Sigmoid colon (tissue), 7 donors: ENCODE data around the gene GALNT7. TPM values are rescaled to one million over a fixed set of nuclear protein-coding genes. Genes with fewer than 3 reads are reported as not detected.
"Not testable (repeated sequence)": the region's sequence is repeated elsewhere in the genome, so short reads cannot be mapped to it uniquely, and the experiment has no call there.

ENCODE experiments used
- DNase-seq: peaks from one replicate; pipeline ENCODE4 v3.0.0-alpha.2; 2019
- H3K27ac ChIP-seq, 4 donors: fragments of 200-600 bp; sonication (generic); one replicate each; pipeline ENCODE4 v1.5.1; 2016 to 2019; ENCODE audit warnings: mild to moderate bottlenecking in 1 of 4
- H3K27me3 ChIP-seq, 3 donors: fragments of 200-600 bp; sonication (generic); one replicate each; pipeline ENCODE4 v1.5.1; 2019; ENCODE audit warnings: mild to moderate bottlenecking in 1 of 3
- H3K36me3 ChIP-seq, 4 donors: fragments of 200-600 bp; sonication (generic); one replicate each; pipeline ENCODE4 v1.5.1; 2016 to 2019
- H3K4me1 ChIP-seq, 4 donors: fragments of 200-600 bp; sonication (generic); one replicate each; pipeline ENCODE4 v1.5.1; 2017 to 2019
- H3K4me3 ChIP-seq, 4 donors: fragments of 200-600 bp; sonication (generic); one replicate each; pipeline ENCODE4 v1.5.1; 2017 to 2019; ENCODE audit warnings: mild to moderate bottlenecking in 2 of 4, moderate library complexity in 1 of 4
- H3K9me3 ChIP-seq, 4 donors: fragments of 200-600 bp in 3 of 4; sonication (generic) in 3 of 4; one replicate each; pipeline versions ENCODE4 v1.5.1 to v1.6.1; 2013 to 2019
- EP300 ChIP-seq, 4 donors: sonication (generic); formaldehyde crosslinking; IDR thresholded peaks; one replicate each; pipeline ENCODE4 v1.6.1; 2017; ENCODE audit warnings: antibody characterized with exemption in 4 of 4
- POLR2A ChIP-seq, 2 donors: fragments of 450-650 bp; IDR thresholded peaks; one replicate each; pipeline ENCODE4 v1.6.1; 2016; ENCODE audit warnings: antibody characterized with exemption in 2 of 2, mild to moderate bottlenecking in 2 of 2, moderate library complexity in 2 of 2
- POLR2AphosphoS5 ChIP-seq, 4 donors: sonication (generic); formaldehyde crosslinking; IDR thresholded peaks; one replicate each; pipeline ENCODE4 v1.6.1; 2017; ENCODE audit warnings: antibody characterized with exemption in 4 of 4
- WGBS, 2 donors: extraction: QIAGEN DNeasy Blood & Tissue Kit; methylation state at CpG; one replicate each; pipeline ENCODE4 v1.1.7; 2013; 5-methylcytosine and 5-hydroxymethylcytosine counted together
- intact Hi-C: fragments of 100-400 bp; cut with DNase I; formaldehyde crosslinking; loops from one replicate; pipeline ENCODE4 v1.15.1; 2023
- polyA plus RNA-seq, 3 donors: library from polyadenylated mRNA; stranded (reverse); fragments of 200-250 nt; gene quantifications; one replicate each; pipeline ENCODE4 v1.2.3, GENCODE V29; 2013
- total RNA-seq, 4 donors: library from RNA; depleted of rRNA; stranded (reverse); fragments of >200 nt; gene quantifications; one replicate each; pipeline ENCODE4 v1.1.0, GENCODE V29; 2016
- TF ChIP-seq, protein P1 (sequence below), 4 experiments: fragments of 450-650 bp in 3 of 4; fragments of 200-600 bp in 1 of 4; IDR thresholded peaks; one replicate each; pipeline ENCODE4 v1.5.1; 2016 to 2019; ENCODE audit warnings: antibody characterized with exemption in 4 of 4, mild to moderate bottlenecking in 3 of 4, moderate library complexity in 2 of 4
- donor health status: healthy with polysubstance abuse.
- donor health status: Bipolar disorder and iron deficiency.
- donor health status: healthy.

GALNT7 gene
- total and polyA plus RNA-seq, 7 donors: 13.2 to 22.7 (median 16.8) TPM

DNA sequence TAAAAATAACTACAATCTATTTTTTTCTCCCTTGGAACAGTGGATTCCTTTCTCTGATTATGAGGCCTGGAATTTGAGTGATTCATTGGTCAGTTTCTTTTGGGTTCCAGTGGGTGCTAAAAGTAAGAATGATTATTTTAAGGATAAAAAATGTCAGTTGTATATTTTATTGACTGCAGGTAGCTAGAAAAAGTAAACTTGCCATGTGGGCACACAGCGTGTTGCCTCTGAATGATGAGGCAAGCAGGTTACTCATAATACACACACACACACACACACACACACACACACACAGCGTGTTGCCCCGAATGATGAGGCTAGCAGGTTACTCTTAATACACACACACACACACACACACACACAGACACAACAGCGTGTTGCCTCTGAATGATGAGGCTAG is 13.8 kb downstream of the GALNT7 start:
- Histone ChIP-seq H3K9me3 (no peaks in the 10 kb centered on the region), H3K4me1 (peaks cover 0 to 31% (median 21%) of the 10 kb centered on the region in 4 donors), H3K36me3 (no peaks in the 10 kb centered on the region), H3K27me3 (no peaks in the 10 kb centered on the region), H3K4me3 (no peak overlapping the region), H3K27ac (peak overlapping the region in 1 of 4 donors; percentile 31)
- intact Hi-C loops: no loop called here
- no peak for DNase-seq
- 84 to 87% methylated on average over 4 of the region's 4 CpGs for WGBS, 2 donors
- TF ChIP-seq EP300 (IDR thresholded peaks at IDR 0.05) (no peak), POLR2A (IDR thresholded peaks at IDR 0.05) (no peak), POLR2AphosphoS5 (IDR thresholded peaks at IDR 0.05) (no peak)
- TF ChIP-seq, protein P1, sequence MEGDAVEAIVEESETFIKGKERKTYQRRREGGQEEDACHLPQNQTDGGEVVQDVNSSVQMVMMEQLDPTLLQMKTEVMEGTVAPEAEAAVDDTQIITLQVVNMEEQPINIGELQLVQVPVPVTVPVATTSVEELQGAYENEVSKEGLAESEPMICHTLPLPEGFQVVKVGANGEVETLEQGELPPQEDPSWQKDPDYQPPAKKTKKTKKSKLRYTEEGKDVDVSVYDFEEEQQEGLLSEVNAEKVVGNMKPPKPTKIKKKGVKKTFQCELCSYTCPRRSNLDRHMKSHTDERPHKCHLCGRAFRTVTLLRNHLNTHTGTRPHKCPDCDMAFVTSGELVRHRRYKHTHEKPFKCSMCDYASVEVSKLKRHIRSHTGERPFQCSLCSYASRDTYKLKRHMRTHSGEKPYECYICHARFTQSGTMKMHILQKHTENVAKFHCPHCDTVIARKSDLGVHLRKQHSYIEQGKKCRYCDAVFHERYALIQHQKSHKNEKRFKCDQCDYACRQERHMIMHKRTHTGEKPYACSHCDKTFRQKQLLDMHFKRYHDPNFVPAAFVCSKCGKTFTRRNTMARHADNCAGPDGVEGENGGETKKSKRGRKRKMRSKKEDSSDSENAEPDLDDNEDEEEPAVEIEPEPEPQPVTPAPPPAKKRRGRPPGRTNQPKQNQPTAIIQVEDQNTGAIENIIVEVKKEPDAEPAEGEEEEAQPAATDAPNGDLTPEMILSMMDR (IDR thresholded peaks at IDR 0.05): no peak

DNA sequence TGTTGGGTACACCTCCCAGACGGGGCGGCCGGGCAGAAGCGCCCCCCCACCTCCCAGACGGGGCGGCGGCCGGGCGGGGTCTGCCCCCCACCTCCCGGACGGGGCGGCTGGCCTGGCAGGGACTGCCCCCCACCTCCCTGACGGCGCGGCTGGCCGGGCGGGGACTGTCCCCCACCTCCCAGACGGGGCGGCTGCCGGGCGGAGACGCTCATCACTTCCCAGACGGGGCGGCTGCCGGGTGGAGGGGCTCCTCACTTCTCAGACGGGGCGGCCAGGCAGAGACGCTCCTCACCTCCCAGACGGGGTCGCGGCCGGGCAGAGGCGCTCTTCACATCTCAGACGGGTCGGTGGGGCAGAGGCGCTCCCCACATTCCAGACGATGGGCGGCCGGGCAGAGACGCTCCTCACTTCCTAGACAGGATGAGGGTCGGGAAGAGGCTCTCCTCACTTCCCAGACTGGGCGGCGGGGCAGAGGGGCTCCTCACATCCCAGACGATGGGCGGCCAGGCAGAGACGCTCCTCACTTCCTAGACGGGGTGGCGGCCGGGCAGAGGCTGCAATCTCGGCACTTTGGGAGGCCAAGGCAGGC is 15.1 kb downstream of the GALNT7 start:
- intact Hi-C loops, H3K27me3 ChIP-seq, H3K36me3 ChIP-seq, DNase-seq, H3K27ac ChIP-seq, H3K4me3 ChIP-seq, H3K9me3 ChIP-seq: not testable (repeated sequence)
- peaks cover 0 to 35% (median 18%) of the 10 kb centered on the region in 4 donors for H3K4me1 ChIP-seq
- 97% methylated on average over 46 to 47 of the region's 50 CpGs for WGBS, 2 donors

DNA sequence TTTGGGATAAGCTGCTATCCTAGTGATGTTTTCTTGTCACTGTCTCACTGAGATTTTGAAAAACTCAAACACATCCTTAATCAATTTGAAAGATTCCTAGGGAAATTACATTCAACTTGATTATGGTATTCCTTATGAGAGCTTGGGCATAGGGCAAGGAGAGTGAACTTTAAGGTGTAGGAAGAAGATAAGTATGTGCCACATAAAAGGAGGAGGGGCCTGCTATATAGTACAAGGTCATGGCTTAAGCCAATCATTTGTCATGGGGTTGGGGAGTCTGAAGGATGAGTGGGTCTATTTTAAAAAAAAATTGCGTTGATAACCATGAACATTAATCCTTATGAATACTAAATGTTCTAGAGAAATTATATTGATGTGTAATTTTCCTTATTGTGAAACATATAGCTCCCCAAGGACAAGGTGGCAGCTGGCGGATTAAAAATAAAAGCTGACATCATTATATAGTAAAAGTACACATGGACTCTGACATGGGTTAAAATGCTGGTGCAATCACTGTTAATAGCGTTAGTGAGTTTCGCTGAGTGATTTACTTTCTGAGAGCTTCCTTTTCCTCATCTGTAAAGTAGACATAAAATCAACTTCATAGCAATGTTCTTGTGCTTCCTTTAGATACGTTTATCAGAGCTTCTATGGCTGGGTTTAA is 17.4 kb downstream of the GALNT7 start:
- Histone ChIP-seq H3K4me1 (peaks cover 0 to 30% (median 16%) of the 10 kb centered on the region in 4 donors), H3K9me3 (no peaks in the 10 kb centered on the region), H3K27ac (no peak overlapping the region), H3K4me3 (no peak overlapping the region), H3K27me3 (no peaks in the 10 kb centered on the region), H3K36me3 (no peaks in the 10 kb centered on the region)
- WGBS, 2 donors: 11 to 34% methylated on average over 5 of the region's 5 CpGs
- TF ChIP-seq POLR2AphosphoS5 (IDR thresholded peaks at IDR 0.05) (no peak), POLR2A (IDR thresholded peaks at IDR 0.05) (no peak), EP300 (IDR thresholded peaks at IDR 0.05) (no peak)
- TF ChIP-seq, protein P1 (IDR thresholded peaks at IDR 0.05): no peak
- DNase-seq: no peak
- intact Hi-C loops: no loop called here

DNA sequence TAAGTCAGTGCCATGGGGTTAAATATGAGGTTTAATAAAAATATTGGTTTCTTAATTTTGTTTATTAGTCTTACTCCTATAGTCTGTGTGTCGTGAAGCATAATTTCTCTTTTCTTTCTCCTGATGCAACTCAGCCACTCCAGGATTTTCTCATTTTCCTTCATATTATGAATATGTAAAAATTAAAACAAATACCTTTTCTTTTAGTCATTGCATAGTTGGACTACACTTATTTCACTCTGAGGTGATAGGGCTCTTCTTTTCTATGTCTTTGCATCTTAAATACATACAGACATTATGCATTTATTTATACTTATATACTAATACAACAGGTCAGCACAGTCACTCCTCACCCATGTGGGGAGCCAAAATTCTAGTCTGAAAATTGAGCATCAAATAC is 19.1 kb downstream of the GALNT7 start:
- no peaks in the 10 kb centered on the region for H3K9me3 ChIP-seq
- 93 to 97% methylated on average over 1 of the region's 1 CpG for WGBS, 2 donors
- intact Hi-C loops: no loop called here
- no peak for DNase-seq
- H3K36me3 ChIP-seq: no peaks in the 10 kb centered on the region
- H3K4me1 ChIP-seq: peaks cover 0 to 21% (median 3%) of the 10 kb centered on the region in 4 donors
- no peak overlapping the region for H3K27ac ChIP-seq
- no peak overlapping the region for H3K4me3 ChIP-seq
- no peaks in the 10 kb centered on the region for H3K27me3 ChIP-seq
- TF ChIP-seq POLR2A (IDR thresholded peaks at IDR 0.05) (no peak), POLR2AphosphoS5 (IDR thresholded peaks at IDR 0.05) (no peak), EP300 (IDR thresholded peaks at IDR 0.05) (no peak)
- TF ChIP-seq, protein P1 (IDR thresholded peaks at IDR 0.05): no peak

DNA sequence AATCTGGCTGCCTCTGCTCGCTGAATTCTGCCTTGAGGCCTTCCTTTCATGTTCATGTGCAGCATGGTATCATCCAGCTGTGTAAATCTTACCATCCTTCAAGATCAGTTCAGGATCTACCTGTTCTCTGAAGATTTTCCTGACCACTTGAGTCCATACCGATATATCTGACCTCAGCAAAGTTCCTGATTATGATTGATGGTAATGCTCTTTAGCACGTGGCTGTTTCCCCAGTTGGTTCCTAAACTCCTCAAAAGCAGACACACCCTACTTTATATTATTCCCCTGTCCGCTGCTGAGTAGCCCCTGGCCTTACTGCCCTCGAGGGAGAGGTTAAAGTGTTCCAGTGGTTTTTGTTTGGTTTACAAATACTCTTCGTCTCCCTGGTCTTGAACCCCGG is 20.0 kb downstream of the GALNT7 start:
- no peaks in the 10 kb centered on the region for H3K27me3 ChIP-seq
- WGBS, 2 donors: 69 to 80% methylated on average over 7 of the region's 7 CpGs
- peaks cover 0 to 21% (median 3%) of the 10 kb centered on the region in 4 donors for H3K4me1 ChIP-seq
- no peak overlapping the region for H3K4me3 ChIP-seq
- intact Hi-C loops: no loop called here
- no peak for DNase-seq
- H3K9me3 ChIP-seq: no peaks in the 10 kb centered on the region
- no peaks in the 10 kb centered on the region for H3K36me3 ChIP-seq
- TF ChIP-seq, protein P1 (IDR thresholded peaks at IDR 0.05): no peak
- TF ChIP-seq POLR2A (IDR thresholded peaks at IDR 0.05): no peak
- no peak for TF ChIP-seq EP300 (IDR thresholded peaks at IDR 0.05)
- no peak for TF ChIP-seq POLR2AphosphoS5 (IDR thresholded peaks at IDR 0.05)
- H3K27ac ChIP-seq: no peak overlapping the region
